Mesenchymal stem cell (in vitro differentiated cells and primary cell): ENCODE results near the gene ACRBP.

Experiments used
- DNase-seq: peaks from one replicate; pipeline ENCODE4 v3.0.0-alpha.2; 2013
- H2AFZ ChIP-seq: one replicate; pipeline ENCODE4 v1.6.1; 2013; ENCODE audit warnings: low read depth, mild to moderate bottlenecking, control low read depth, inconsistent platforms, low read length, moderate library complexity
- H2AK5ac ChIP-seq: 2 replicates; pipeline ENCODE4 v1.6.1; 2013; ENCODE audit warnings: low read length, moderate library complexity, mild to moderate bottlenecking, inconsistent platforms; ENCODE audit not compliant: severe bottlenecking
- H2BK120ac ChIP-seq: one replicate; pipeline ENCODE4 v1.6.1; 2013; ENCODE audit warnings: low read depth, mild to moderate bottlenecking, inconsistent platforms, low read length, moderate library complexity
- H2BK12ac ChIP-seq, 2 experiments: one replicate each; pipeline ENCODE4 v1.6.1; 2013; ENCODE audit warnings: inconsistent platforms in 2 of 2, low read length in 2 of 2, mild to moderate bottlenecking in 2 of 2, moderate library complexity in 2 of 2, control low read depth in 1 of 2
- H2BK15ac ChIP-seq: one replicate; pipeline ENCODE4 v1.6.1; 2013; ENCODE audit warnings: mild to moderate bottlenecking, low read depth, inconsistent platforms; ENCODE audit not compliant: poor library complexity, severe bottlenecking
- H2BK5ac ChIP-seq: 2 replicates; pipeline ENCODE4 v1.6.1; 2013; ENCODE audit warnings: low read depth, mild to moderate bottlenecking, low read length, control low read depth, inconsistent platforms; ENCODE audit not compliant: poor library complexity, severe bottlenecking
- H3K14ac ChIP-seq, 2 experiments: one replicate each; pipeline ENCODE4 v1.6.1; 2013; ENCODE audit warnings: inconsistent platforms in 2 of 2, low read length in 2 of 2, control low read depth in 1 of 2, mild to moderate bottlenecking in 1 of 2, moderate library complexity in 1 of 2
- H3K18ac ChIP-seq, 2 experiments: one replicate each; pipeline ENCODE4 v1.6.1; 2013; ENCODE audit warnings: inconsistent platforms in 2 of 2, low read length in 2 of 2, control low read depth in 1 of 2, low read depth in 1 of 2, mild to moderate bottlenecking in 1 of 2
- H3K23ac ChIP-seq, 2 experiments: one replicate each; pipeline ENCODE4 v1.6.1; 2013; ENCODE audit warnings: inconsistent platforms in 2 of 2, low read length in 2 of 2, mild to moderate bottlenecking in 2 of 2, moderate library complexity in 2 of 2, control low read depth in 1 of 2
- H3K27ac ChIP-seq: 2 replicates; pipeline ENCODE4 v1.5.1; 2013; ENCODE audit warnings: mild to moderate bottlenecking, moderate library complexity, low read length, control low read depth, inconsistent platforms; ENCODE audit not compliant: poor library complexity, severe bottlenecking
- H3K27me3 ChIP-seq, 2 experiments: 2 replicates each; pipeline versions ENCODE4 v1.6.1 to v1.7.0; 2013; ENCODE audit warnings: low read length in 2 of 2, mild to moderate bottlenecking in 2 of 2, moderate library complexity in 2 of 2, control low read depth in 1 of 2, inconsistent platforms in 1 of 2; ENCODE audit not compliant: control insufficient read depth in 1 of 2, insufficient read depth in 1 of 2
- H3K36me3 ChIP-seq, 2 experiments: 2 replicates each; pipeline versions ENCODE4 v1.6.1 to v1.7.0; 2013; ENCODE audit warnings: low read length in 2 of 2, control low read depth in 1 of 2, inconsistent platforms in 1 of 2, low read depth in 1 of 2, mild to moderate bottlenecking in 1 of 2; ENCODE audit not compliant: insufficient read depth in 2 of 2, control insufficient read depth in 1 of 2
- H3K4ac ChIP-seq, 2 experiments: one replicate each; pipeline ENCODE4 v1.6.1; 2013; ENCODE audit warnings: inconsistent platforms in 2 of 2, low read length in 2 of 2, mild to moderate bottlenecking in 2 of 2, moderate library complexity in 2 of 2, control low read depth in 1 of 2, low read depth in 1 of 2
- H3K4me1 ChIP-seq: 2 replicates; pipeline ENCODE4 v1.6.1; 2013; ENCODE audit warnings: low read depth, low read length, control low read depth; ENCODE audit not compliant: control insufficient read depth, insufficient read depth
- H3K4me2 ChIP-seq: 2 replicates; pipeline ENCODE4 v1.6.1; 2013; ENCODE audit warnings: low read length, mild to moderate bottlenecking, inconsistent platforms; ENCODE audit not compliant: poor library complexity, severe bottlenecking
- H3K4me3 ChIP-seq, 2 experiments: 2 replicates each; pipeline versions ENCODE4 v1.5.1 to v1.7.0; 2013; ENCODE audit warnings: low read length in 2 of 2, mild to moderate bottlenecking in 2 of 2, control low read depth in 1 of 2, low read depth in 1 of 2; ENCODE audit not compliant: insufficient read depth in 1 of 2
- H3K79me1 ChIP-seq: replicated peaks from 2 replicates; pipeline ENCODE4 v1.6.1; 2013; ENCODE audit warnings: mild to moderate bottlenecking, control low read depth, low read length, inconsistent platforms; ENCODE audit not compliant: poor library complexity, severe bottlenecking
- H3K9ac ChIP-seq: 2 replicates; pipeline ENCODE4 v1.7.0; 2013; ENCODE audit warnings: mild to moderate bottlenecking, low read length, moderate library complexity
- H3K9me3 ChIP-seq: 2 replicates; pipeline ENCODE4 v1.7.0; 2013; ENCODE audit warnings: mild to moderate bottlenecking, low read length; ENCODE audit not compliant: control insufficient read depth
- H4K8ac ChIP-seq: one replicate; pipeline ENCODE4 v1.6.1; 2013; ENCODE audit warnings: inconsistent platforms, mild to moderate bottlenecking, low read length, moderate library complexity
- H4K91ac ChIP-seq: one replicate; pipeline ENCODE4 v1.6.1; 2013; ENCODE audit warnings: mild to moderate bottlenecking, low read length, inconsistent platforms
- WGBS: methylation state at CpG from one replicate; pipeline ENCODE4 v1.1.7; 2013; ENCODE audit warnings: mixed read lengths; 5-methylcytosine and 5-hydroxymethylcytosine counted together

Gene ACRBP

GRCh38 chr12:6614513-6615172, 32.6 kb downstream of the ACRBP start:
- peak overlapping the region; percentile 99 for H2BK15ac ChIP-seq
- peak overlapping the region; percentile 100 for H4K8ac ChIP-seq
- H3K79me1 ChIP-seq = no peaks in the 10 kb centered on the region
- H2BK120ac ChIP-seq = peak overlapping the region; percentile 96
- H3K4me2 ChIP-seq = no peak overlapping the region
- H2BK5ac ChIP-seq = peak overlapping the region; percentile 48
- peak overlapping the region; percentile 99 for H4K91ac ChIP-seq
- peak overlapping the region in 1 of 2 experiments; percentile 97 for H3K23ac ChIP-seq
- H3K27ac ChIP-seq = peak overlapping the region; percentile 95
- peak overlapping the region; percentile 94 to 99 for H2BK12ac ChIP-seq
- peak overlapping the region in 1 of 2 experiments; percentile 98 for H3K14ac ChIP-seq
- peak overlapping the region; percentile 77 for H3K9ac ChIP-seq
- WGBS = 87% methylated on average over 6 of the region's 7 CpGs
- H2AFZ ChIP-seq = peak overlapping the region; percentile 89
- no peak overlapping the region for H3K4me3 ChIP-seq
- H3K18ac ChIP-seq = peak overlapping the region; percentile 99 to 100
- H3K27me3 ChIP-seq = peaks cover 0 to 3% of the 10 kb centered on the region in 2 experiments
- H3K4me1 ChIP-seq = peaks cover 22% of the 10 kb centered on the region
- H3K4ac ChIP-seq = peak overlapping the region; percentile 98 to 99
- no peaks in the 10 kb centered on the region for H3K36me3 ChIP-seq
- H3K9me3 ChIP-seq = no peaks in the 10 kb centered on the region
- peak overlapping the region; percentile 97 for H2AK5ac ChIP-seq
- peak; percentile 41 for DNase-seq

DNA sequence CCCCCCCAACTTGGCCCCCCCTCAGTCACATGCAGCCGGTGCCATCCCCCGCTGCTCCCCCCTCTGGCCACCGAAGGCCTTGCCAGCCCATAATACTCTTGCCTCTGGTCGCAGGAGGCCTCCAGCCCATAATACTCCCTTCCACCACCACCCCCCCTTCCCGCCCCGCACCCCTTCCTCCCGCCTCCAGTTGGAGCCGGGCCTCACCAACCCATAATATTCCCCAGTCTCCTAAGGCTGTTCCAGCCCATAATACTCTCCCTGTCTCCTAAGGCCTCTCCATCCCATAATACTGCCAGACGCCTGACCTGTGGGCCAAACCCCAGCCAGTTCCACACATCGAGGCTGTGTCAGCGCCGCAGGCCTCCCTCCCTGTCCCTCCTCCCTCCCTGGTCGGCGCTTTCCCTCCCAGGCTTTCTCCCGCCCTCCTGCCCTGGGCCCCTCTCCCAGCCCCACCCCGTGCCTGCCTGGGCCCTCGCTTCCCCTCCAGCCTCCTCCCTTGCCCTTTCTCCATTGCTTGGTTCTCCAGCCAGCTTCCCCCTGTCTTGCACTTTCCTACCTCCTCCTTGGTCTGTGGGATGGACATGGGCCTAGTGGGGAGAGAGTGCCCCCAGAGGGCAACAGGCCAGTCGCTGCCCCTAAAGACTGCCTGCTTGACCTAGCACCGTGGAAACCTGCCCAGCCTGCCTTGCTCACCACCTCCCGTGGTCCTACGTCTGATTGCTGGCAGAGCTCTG, 33.3 kb downstream of the ACRBP start:
- H2BK12ac ChIP-seq = peak overlapping the region; percentile 94 to 99
- peak overlapping the region; percentile 77 for H3K9ac ChIP-seq
- peak overlapping the region; percentile 96 for H2BK120ac ChIP-seq
- H3K4me2 ChIP-seq = peak overlapping the region; percentile 3
- peak overlapping the region; percentile 89 for H2AFZ ChIP-seq
- H3K4ac ChIP-seq = peak overlapping the region; percentile 98 to 99
- H3K27me3 ChIP-seq = no peaks in the 10 kb centered on the region
- H4K8ac ChIP-seq = peak overlapping the region; percentile 100
- peak overlapping the region; percentile 99 for H2BK15ac ChIP-seq
- no peaks in the 10 kb centered on the region for H3K9me3 ChIP-seq
- 8% methylated on average over 17 of the region's 21 CpGs for WGBS
- no peaks in the 10 kb centered on the region for H3K36me3 ChIP-seq
- H3K14ac ChIP-seq = peak overlapping the region in 1 of 2 experiments; percentile 98
- H3K23ac ChIP-seq = peak overlapping the region in 1 of 2 experiments; percentile 97
- peak; percentile 99 for DNase-seq
- H2BK5ac ChIP-seq = peak overlapping the region; percentile 48
- no peak overlapping the region for H3K4me3 ChIP-seq
- H4K91ac ChIP-seq = peak overlapping the region; percentile 99
- no peaks in the 10 kb centered on the region for H3K79me1 ChIP-seq
- peaks cover 22% of the 10 kb centered on the region for H3K4me1 ChIP-seq
- H3K27ac ChIP-seq = peak overlapping the region; percentile 95
- peak overlapping the region; percentile 97 for H2AK5ac ChIP-seq
- H3K18ac ChIP-seq = peak overlapping the region; percentile 99 to 100

- 5% methylated on average over 10 of the region's 17 CpGs for WGBS
- H2BK12ac ChIP-seq = peak overlapping the region; percentile 99
- H3K27me3 ChIP-seq = no peaks in the 10 kb centered on the region
- peak overlapping the region; percentile 100 for H4K91ac ChIP-seq
- no peaks in the 10 kb centered on the region for H3K79me1 ChIP-seq
- peak overlapping the region; percentile 99 for H3K27ac ChIP-seq
- peak overlapping the region; percentile 98 for H2BK5ac ChIP-seq
- H3K14ac ChIP-seq = peak overlapping the region; percentile 45 to 94
- peak overlapping the region; percentile 87 for H3K9ac ChIP-seq
- H3K23ac ChIP-seq = peak overlapping the region in 1 of 2 experiments; percentile 14
- H3K4me1 ChIP-seq = peaks cover 22% of the 10 kb centered on the region
- H2AFZ ChIP-seq = peak overlapping the region; percentile 75
- peak overlapping the region; percentile 97 to 100 for H3K18ac ChIP-seq
- peak overlapping the region; percentile 100 for H2BK120ac ChIP-seq
- peak overlapping the region in 1 of 2 experiments; percentile 70 for H3K4me3 ChIP-seq
- H3K4me2 ChIP-seq = peak overlapping the region; percentile 54
- H2AK5ac ChIP-seq = peak overlapping the region; percentile 99
- no peaks in the 10 kb centered on the region for H3K36me3 ChIP-seq
- H4K8ac ChIP-seq = peak overlapping the region; percentile 100
- H3K4ac ChIP-seq = peak overlapping the region; percentile 94 to 99
- H2BK15ac ChIP-seq = peak overlapping the region; percentile 99
- DNase-seq = peak; percentile 72
- no peaks in the 10 kb centered on the region for H3K9me3 ChIP-seq
Measured at GRCh38 chr12:6613015-6613775, 34.0 kb downstream of the ACRBP start.
